ENCODE data around the gene GCN1.

DNA sequence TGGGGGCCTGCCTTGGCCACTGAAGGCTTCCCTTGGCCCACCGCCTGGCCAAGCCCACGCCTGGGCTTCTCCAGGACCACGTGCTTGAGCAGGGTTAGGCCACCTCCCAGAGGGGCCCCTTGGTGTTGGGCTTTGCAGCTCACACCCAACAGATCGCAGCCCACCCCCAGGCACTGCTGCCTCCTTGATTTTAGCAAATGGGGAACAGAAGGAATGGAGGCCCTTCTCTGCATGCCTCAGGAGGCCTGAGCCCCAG, 101.3 kb downstream of the GCN1 start:
- TF ChIP-seq, protein P1, sequence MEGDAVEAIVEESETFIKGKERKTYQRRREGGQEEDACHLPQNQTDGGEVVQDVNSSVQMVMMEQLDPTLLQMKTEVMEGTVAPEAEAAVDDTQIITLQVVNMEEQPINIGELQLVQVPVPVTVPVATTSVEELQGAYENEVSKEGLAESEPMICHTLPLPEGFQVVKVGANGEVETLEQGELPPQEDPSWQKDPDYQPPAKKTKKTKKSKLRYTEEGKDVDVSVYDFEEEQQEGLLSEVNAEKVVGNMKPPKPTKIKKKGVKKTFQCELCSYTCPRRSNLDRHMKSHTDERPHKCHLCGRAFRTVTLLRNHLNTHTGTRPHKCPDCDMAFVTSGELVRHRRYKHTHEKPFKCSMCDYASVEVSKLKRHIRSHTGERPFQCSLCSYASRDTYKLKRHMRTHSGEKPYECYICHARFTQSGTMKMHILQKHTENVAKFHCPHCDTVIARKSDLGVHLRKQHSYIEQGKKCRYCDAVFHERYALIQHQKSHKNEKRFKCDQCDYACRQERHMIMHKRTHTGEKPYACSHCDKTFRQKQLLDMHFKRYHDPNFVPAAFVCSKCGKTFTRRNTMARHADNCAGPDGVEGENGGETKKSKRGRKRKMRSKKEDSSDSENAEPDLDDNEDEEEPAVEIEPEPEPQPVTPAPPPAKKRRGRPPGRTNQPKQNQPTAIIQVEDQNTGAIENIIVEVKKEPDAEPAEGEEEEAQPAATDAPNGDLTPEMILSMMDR (IDR thresholded peaks at IDR 0.05) = no peak
- TF ChIP-seq POLR2A (IDR thresholded peaks at IDR 0.05) = no peak
- TF ChIP-seq POLR2AphosphoS5 (IDR thresholded peaks at IDR 0.05; ENCODE audit: insufficient read depth in 1 of 2, low read depth in 1 of 2) = no peak
